ENCODE results near the gene ADGRG6. TPM values are rescaled to one million over a fixed set of nuclear protein-coding genes. Genes with fewer than 3 reads are reported as not detected.
A peak's percentile ranks its signal among the peaks of the same experiment; 100 is the strongest.

ADGRG6 gene
- total RNA-seq, 1 donor from 2014 or later = 0.39 TPM

DNA sequence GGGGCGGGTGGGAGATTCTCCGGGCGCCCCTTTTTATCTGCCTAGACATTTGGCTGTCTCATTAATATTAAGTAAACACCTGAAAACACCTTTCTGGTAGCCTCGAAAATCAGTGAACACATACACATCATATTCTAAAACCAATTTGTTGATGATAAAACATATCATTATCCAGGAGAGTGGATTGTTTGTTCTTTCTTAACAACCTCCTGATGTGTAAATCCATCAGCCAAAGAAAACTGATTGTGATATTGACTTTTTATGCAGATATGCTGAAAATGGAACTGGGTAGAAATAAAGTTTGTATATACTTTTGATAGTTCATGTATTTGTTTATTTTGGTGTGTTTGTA is 75.7 kb downstream of the ADGRG6 start:
- TF ChIP-seq EZH2 (IDR thresholded peaks at IDR 0.05) = no peak
- TF ChIP-seq EZH2phosphoT487 (IDR thresholded peaks at IDR 0.05) = no peak
- TF ChIP-seq, protein P1, sequence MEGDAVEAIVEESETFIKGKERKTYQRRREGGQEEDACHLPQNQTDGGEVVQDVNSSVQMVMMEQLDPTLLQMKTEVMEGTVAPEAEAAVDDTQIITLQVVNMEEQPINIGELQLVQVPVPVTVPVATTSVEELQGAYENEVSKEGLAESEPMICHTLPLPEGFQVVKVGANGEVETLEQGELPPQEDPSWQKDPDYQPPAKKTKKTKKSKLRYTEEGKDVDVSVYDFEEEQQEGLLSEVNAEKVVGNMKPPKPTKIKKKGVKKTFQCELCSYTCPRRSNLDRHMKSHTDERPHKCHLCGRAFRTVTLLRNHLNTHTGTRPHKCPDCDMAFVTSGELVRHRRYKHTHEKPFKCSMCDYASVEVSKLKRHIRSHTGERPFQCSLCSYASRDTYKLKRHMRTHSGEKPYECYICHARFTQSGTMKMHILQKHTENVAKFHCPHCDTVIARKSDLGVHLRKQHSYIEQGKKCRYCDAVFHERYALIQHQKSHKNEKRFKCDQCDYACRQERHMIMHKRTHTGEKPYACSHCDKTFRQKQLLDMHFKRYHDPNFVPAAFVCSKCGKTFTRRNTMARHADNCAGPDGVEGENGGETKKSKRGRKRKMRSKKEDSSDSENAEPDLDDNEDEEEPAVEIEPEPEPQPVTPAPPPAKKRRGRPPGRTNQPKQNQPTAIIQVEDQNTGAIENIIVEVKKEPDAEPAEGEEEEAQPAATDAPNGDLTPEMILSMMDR (IDR thresholded peaks at IDR 0.05) = no peak
- H3K4me2 ChIP-seq = no peak overlapping the region
- H3K9me3 Mint-ChIP-seq = no peaks in the 10 kb centered on the region

GRCh38 chr6:142378138-142378875 is 76.5 kb downstream of the ADGRG6 start:
- Histone ChIP-seq H3K27ac (no peak overlapping the region), H4K20me1 (ENCODE audit: low read depth) (no peaks in the 10 kb centered on the region), H2AFZ (replicated peaks) (no peak overlapping the region), H3K4me1 (peaks cover 5% of the 10 kb centered on the region), H3F3A (ENCODE audit: low read depth) (peaks cover 7% of the 10 kb centered on the region), H3K27me3 (no peaks in the 10 kb centered on the region), H3K79me2 (ENCODE audit: low read depth) (no peaks in the 10 kb centered on the region), H3K9me3 (ENCODE audit: low read depth) (no peaks in the 10 kb centered on the region), H3K9ac (no peak overlapping the region), H3K4me3 (no peak overlapping the region), H3K4me2 (no peak overlapping the region), H3K36me3 (no peaks in the 10 kb centered on the region)
- DNase-seq (ENCODE audit: low spot score) = no peak
- Mint-ChIP-seq H3K9me3 (no peaks in the 10 kb centered on the region), H3K27ac (peak overlapping the region; percentile 89), H3K4me3 (no peak overlapping the region), H3K36me3 (no peaks in the 10 kb centered on the region), H3K27me3 (ENCODE audit: insufficient read depth, low read depth) (peaks cover 4% of the 10 kb centered on the region), H3K4me1 (peaks cover 28% of the 10 kb centered on the region)
- TF ChIP-seq EZH2 (IDR thresholded peaks at IDR 0.05) (no peak), EZH2phosphoT487 (IDR thresholded peaks at IDR 0.05) (no peak)
- TF ChIP-seq, protein P1 (IDR thresholded peaks at IDR 0.05) = no peak

More for the DNA sequence above, 75.7 kb downstream of the ADGRG6 start:
- DNase-seq (ENCODE audit: low spot score) = no peak
- no peaks in the 10 kb centered on the region for H4K20me1 ChIP-seq (ENCODE audit: low read depth)
- Mint-ChIP-seq H3K4me1 (peaks cover 28% of the 10 kb centered on the region), H3K27ac (peak overlapping the region; percentile 65), H3K27me3 (ENCODE audit: insufficient read depth, low read depth) (peaks cover 4% of the 10 kb centered on the region), H3K36me3 (no peaks in the 10 kb centered on the region), H3K4me3 (no peak overlapping the region)
- H3K4me1 ChIP-seq = peaks cover 5% of the 10 kb centered on the region
- H2AFZ ChIP-seq (replicated peaks) = peak overlapping the region; percentile 97
- no peak overlapping the region for H3K27ac ChIP-seq
- no peak overlapping the region for H3K4me3 ChIP-seq
- no peaks in the 10 kb centered on the region for H3K79me2 ChIP-seq (ENCODE audit: low read depth)
- H3K36me3 ChIP-seq = no peaks in the 10 kb centered on the region
- no peaks in the 10 kb centered on the region for H3K27me3 ChIP-seq
- peaks cover 7% of the 10 kb centered on the region for H3F3A ChIP-seq (ENCODE audit: low read depth)
- H3K9me3 ChIP-seq (ENCODE audit: low read depth) = no peaks in the 10 kb centered on the region
- H3K9ac ChIP-seq = no peak overlapping the region

- Histone ChIP-seq H3F3A (ENCODE audit: low read depth) (no peaks in the 10 kb centered on the region), H4K20me1 (ENCODE audit: low read depth) (no peaks in the 10 kb centered on the region), H3K27ac (no peak overlapping the region), H3K79me2 (ENCODE audit: low read depth) (no peaks in the 10 kb centered on the region), H3K4me1 (peaks cover 5% of the 10 kb centered on the region), H3K9ac (no peak overlapping the region), H3K27me3 (no peaks in the 10 kb centered on the region), H3K4me2 (no peak overlapping the region), H3K4me3 (no peak overlapping the region), H3K9me3 (ENCODE audit: low read depth) (no peaks in the 10 kb centered on the region), H2AFZ (replicated peaks) (no peak overlapping the region), H3K36me3 (no peaks in the 10 kb centered on the region)
- Mint-ChIP-seq H3K27ac (no peak overlapping the region), H3K4me3 (no peak overlapping the region), H3K9me3 (no peaks in the 10 kb centered on the region), H3K4me1 (peaks cover 22% of the 10 kb centered on the region), H3K36me3 (no peaks in the 10 kb centered on the region), H3K27me3 (ENCODE audit: insufficient read depth, low read depth) (peaks cover 4% of the 10 kb centered on the region)
- no peak for DNase-seq (ENCODE audit: low spot score)
- no peak for TF ChIP-seq EZH2 (IDR thresholded peaks at IDR 0.05)
- TF ChIP-seq EZH2phosphoT487 (IDR thresholded peaks at IDR 0.05) = no peak
- TF ChIP-seq, protein P1 (IDR thresholded peaks at IDR 0.05) = no peak
Measured at GRCh38 chr6:142380626-142381025, 78.8 kb downstream of the ADGRG6 start.
